ENCODE results near the gene TSC22D2. TPM values are rescaled to one million over a fixed set of nuclear protein-coding genes. Genes with fewer than 3 reads are reported as not detected.

Gene TSC22D2
- total RNA-seq, 1 experiment from 2014 or later, result 26.5 TPM

GRCh38 chr3:150412561-150413231 lies 4.6 kb downstream of the TSC22D2 start:
- Histone ChIP-seq H3K23me2 (ENCODE audit: insufficient read length, low read depth, low read length, poor library complexity, severe bottlenecking) (peaks cover 24% of the 10 kb centered on the region), H2BK12ac (ENCODE audit: insufficient read length, low read depth, low read length) (no peak overlapping the region), H3K14ac (ENCODE audit: insufficient read depth, low read length) (no peak overlapping the region), H3K79me1 (ENCODE audit: insufficient read depth, low read depth, low read length, poor library complexity, severe bottlenecking) (no peaks in the 10 kb centered on the region), H3K79me2 (ENCODE audit: insufficient read depth, low read length) (peaks cover 18% of the 10 kb centered on the region; the same call in 1 of the 2 replicates), H3K9me3 (ENCODE audit: control insufficient read depth, low read depth, low read length) (no peaks in the 10 kb centered on the region), H2AFZ (ENCODE audit: low read length) (no peak overlapping the region), H3K4ac (ENCODE audit: low read depth, low read length) (no peak overlapping the region), H2BK15ac (ENCODE audit: low read depth, low read length) (no peak overlapping the region), H2BK120ac (ENCODE audit: low read depth, low read length, poor library complexity, severe bottlenecking) (no peak overlapping the region), H3K9ac (ENCODE audit: extremely low read depth, insufficient read length, low read length) (peak overlapping the region; percentile 33), H3K27me3 (ENCODE audit: insufficient read depth, low read length) (no peaks in the 10 kb centered on the region), H2AK5ac (ENCODE audit: insufficient read length, low read length) (no peak overlapping the region), H3K18ac (ENCODE audit: insufficient read length, low read depth, low read length) (no peak overlapping the region), H4K20me1 (ENCODE audit: control insufficient read depth, insufficient read depth, insufficient read length) (no peaks in the 10 kb centered on the region), H4K91ac (ENCODE audit: insufficient read length, low read depth, low read length) (no peak overlapping the region), H3K23ac (ENCODE audit: insufficient read length, low read depth, low read length) (no peak overlapping the region), H3K4me1 (ENCODE audit: insufficient read depth, low read length) (no peaks in the 10 kb centered on the region), H2BK5ac (ENCODE audit: insufficient read length, low read length) (no peak overlapping the region), H2BK20ac (ENCODE audit: low read depth, low read length, poor library complexity, severe bottlenecking) (no peak overlapping the region), H4K8ac (replicated peaks; ENCODE audit: insufficient read length, low read depth, low read length) (no peak overlapping the region), H4K5ac (ENCODE audit: insufficient read length, low read depth, low read length) (no peak overlapping the region), H3T11ph (ENCODE audit: low read length) (no peak overlapping the region), H3K27ac (ENCODE audit: insufficient read length, low read depth, low read length) (no peak overlapping the region), H3K4me2 (ENCODE audit: insufficient read depth, insufficient read length, low read length) (peak overlapping the region; percentile 71), H3K56ac (ENCODE audit: insufficient read length, low read depth, low read length) (no peak overlapping the region)
- no CpG with 5 or more reads among the region's 5 CpGs for WGBS (ENCODE audit: extremely low coverage, insufficient read length, low lambda C conversion rate)
- TF ChIP-seq CTCF (conservative IDR thresholded peaks at IDR 0.05), result no peak
- DNase-seq, result no peak
- Mint-ChIP-seq H3K4me1 (peaks cover 42 to 49% of the 10 kb centered on the region in 2 experiments), H3K9me3 (no peaks in the 10 kb centered on the region), H3K27ac (no peak overlapping the region), H3K27me3 (ENCODE audit: low read depth) (no peaks in the 10 kb centered on the region), H3K4me3 (peak overlapping the region; percentile 93 to 95), H3K36me3 (ENCODE audit: insufficient read depth in 1 of 3, low read depth in 3 of 3) (peaks cover 0 to 16% (median 10%) of the 10 kb centered on the region in 3 experiments; a peak in 5 of 7 replicates)

Measured in H9 (cell line).